GM12878 (cell line): Measurements from ENCODE around the gene PAPSS2. TPM values are rescaled to one million over a fixed set of nuclear protein-coding genes. Genes with fewer than 3 reads are reported as not detected.

ENCODE experiments used
- ATAC-seq: fragments of 200-7000 bp; cut with Tn5 transposase; 3 replicates; pipeline ENCODE4 v1.9.1; 2020; ENCODE audit warnings: mild to moderate bottlenecking, moderate library complexity
- BruUV-seq: library from RNA; stranded (reverse); fragments of 400-500 nt; replicated peaks from 2 replicates; lab custom pipeline; 2021; lab: Mats Ljungman, UMichigan
- CTCF ChIA-PET: fragments of 300-600 bp; sonication (Branson Sonifier 250); formaldehyde crosslinking; extraction: SDS; loops from one replicate; lab custom pipeline; 2021; ENCODE audit warnings: inconsistent platforms; lab: Yijun Ruan, JAX
- POLR2A ChIA-PET: fragments of 350-600 bp; formaldehyde crosslinking; extraction: SDS; loops from one replicate; lab custom pipeline; 2021; ENCODE audit warnings: inconsistent platforms; lab: Charles Lee
- RAD21 ChIA-PET: fragments of 300-600 bp; sonication (Branson Sonifier 250); formaldehyde crosslinking; loops from one replicate; lab custom pipeline; 2023; ENCODE audit warnings: antibody characterized with exemption; ENCODE audit not compliant: unreplicated experiment; lab: Charles Lee
- SMC1A ChIA-PET: fragments of 300-600 bp; sonication (Branson Sonifier 250); formaldehyde crosslinking; loops from one replicate; lab custom pipeline; 2023; ENCODE audit not compliant: unreplicated experiment, uncharacterized antibody; lab: Charles Lee
- DNase-seq: peaks from one replicate; pipeline ENCODE4 v3.0.0-alpha.2; 2011; ENCODE audit warnings: low read depth, low spot score
- FAIRE-seq: peaks from 3 replicates; lab custom pipeline; 2011; peaks lifted over from hg19 to GRCh38; lab: Jason Lieb, UNC
- H2AFZ ChIP-seq: 2 replicates; pipeline ENCODE4 v1.6.0; 2011; ENCODE audit warnings: low read depth, low read length, control low read depth; ENCODE audit not compliant: control insufficient read depth
- H3K27ac ChIP-seq: 2 replicates; pipeline ENCODE4 v1.5.1; 2011; ENCODE audit warnings: control low read depth; ENCODE audit not compliant: control insufficient read depth, insufficient read depth
- H3K27me3 ChIP-seq, 2 experiments: replicated peaks in 1 of 2; 2 replicates each; pipeline versions ENCODE4 v1.6.0 to v1.6.1; 2011; ENCODE audit warnings: low read length in 1 of 2; ENCODE audit not compliant: control insufficient read depth in 2 of 2, insufficient read depth in 2 of 2
- H3K36me3 ChIP-seq, 2 experiments: 2 replicates each; pipeline ENCODE4 v1.5.1; 2011; ENCODE audit warnings: low read length in 1 of 2; ENCODE audit not compliant: control insufficient read depth in 2 of 2, insufficient read depth in 2 of 2
- H3K4me1 ChIP-seq: 2 replicates; pipeline ENCODE4 v1.6.1; 2011; ENCODE audit warnings: mild to moderate bottlenecking, low read length, moderate library complexity, mixed read lengths; ENCODE audit not compliant: control insufficient read depth, insufficient read depth
- H3K4me2 ChIP-seq: 2 replicates; pipeline ENCODE4 v1.6.0; 2011; ENCODE audit warnings: control low read depth; ENCODE audit not compliant: control insufficient read depth, insufficient read depth
- H3K4me3 ChIP-seq: fragments of 200-600 bp; sonication (generic); 2 replicates; pipeline ENCODE4 v1.5.1; 2016
- H3K79me2 ChIP-seq: 2 replicates; pipeline ENCODE4 v1.6.0; 2011; ENCODE audit warnings: low read length; ENCODE audit not compliant: control insufficient read depth, insufficient read depth
- H3K9ac ChIP-seq: 2 replicates; pipeline ENCODE4 v1.8.0; 2011; ENCODE audit warnings: low read length, control low read depth, mixed read lengths; ENCODE audit not compliant: control insufficient read depth, insufficient read depth
- H3K9me3 ChIP-seq: replicated peaks from 3 replicates; pipeline ENCODE4 v1.5.1; 2011; ENCODE audit warnings: mild to moderate bottlenecking, low read length; ENCODE audit not compliant: control insufficient read depth, insufficient read depth
- H4K20me1 ChIP-seq: 2 replicates; pipeline ENCODE4 v1.6.0; 2011; ENCODE audit not compliant: control insufficient read depth, insufficient read depth
- BCL11A ChIP-seq: IDR thresholded peaks from 2 replicates; pipeline ENCODE4 v1.6.1; 2011; ENCODE audit warnings: low read depth, low read length
- EP300 ChIP-seq, 2 experiments: fragments of 150-350 bp in 1 of 2; IDR thresholded peaks; 2 replicates each; pipeline ENCODE4 v1.6.1; 2011 to 2012; ENCODE audit warnings: low read depth in 2 of 2, low read length in 2 of 2, borderline replicate concordance in 1 of 2, improper control_type of control experiment in 1 of 2, inconsistent platforms in 1 of 2; ENCODE audit not compliant: control insufficient read depth in 1 of 2
- MYC ChIP-seq: IDR thresholded peaks from 2 replicates; pipeline ENCODE4 v1.6.1; 2011; ENCODE audit warnings: mild to moderate bottlenecking, low read length, moderate library complexity, inconsistent platforms; ENCODE audit not compliant: insufficient read depth, insufficient replicate concordance, insufficient read length, severe bottlenecking
- NFIC ChIP-seq: IDR thresholded peaks from 2 replicates; pipeline ENCODE4 v1.6.1; 2012; ENCODE audit warnings: low read depth, mild to moderate bottlenecking, inconsistent platforms, low read length, moderate library complexity
- POU2F2 ChIP-seq: IDR thresholded peaks from 3 replicates; pipeline ENCODE4 v1.6.1; 2011; ENCODE audit warnings: low read depth, mild to moderate bottlenecking, low read length, borderline replicate concordance
- SRF ChIP-seq, 2 experiments: IDR thresholded peaks; 2 replicates each; pipeline ENCODE4 v1.6.1; 2011; ENCODE audit warnings: low read depth in 2 of 2, low read length in 2 of 2, mild to moderate bottlenecking in 1 of 2, moderate library complexity in 1 of 2
- ZBTB40 ChIP-seq: fragments of 450-650 bp; IDR thresholded peaks from 2 replicates; pipeline ENCODE4 v1.6.1; 2016; ENCODE audit warnings: mild to moderate bottlenecking, moderate library complexity, borderline replicate concordance
- ZNF207 ChIP-seq: fragments of 450-650 bp; IDR thresholded peaks from 2 replicates; pipeline ENCODE4 v1.6.1; 2014; ENCODE audit warnings: antibody characterized with exemption, mild to moderate bottlenecking, borderline replicate concordance
- ZNF274 ChIP-seq: IDR thresholded peaks from one replicate; pipeline ENCODE4 v1.8.0; 2011; ENCODE audit not compliant: insufficient read length, insufficient read depth
- ZNF592 ChIP-seq: fragments of 450-650 bp; IDR thresholded peaks from 2 replicates; pipeline ENCODE4 v1.6.1; 2017; ENCODE audit warnings: mild to moderate bottlenecking, moderate library complexity
- WGBS: methylation state at CpG from one replicate; pipeline ENCODE4 v1.1.6; 2016; ENCODE audit warnings: low lambda C conversion rate; ENCODE audit not compliant: insufficient replicate concordance, insufficient coverage; ENCODE audit errors: missing lambda C conversion rate; 5-methylcytosine and 5-hydroxymethylcytosine counted together
- in situ Hi-C: fragments of 300-500 bp; cut with MboI; formaldehyde crosslinking; loops from 9 replicates; pipeline ENCODE4 v1.14.3; 2018; ENCODE audit warnings: mixed read lengths
- intact Hi-C: fragments of 100-400 bp; cut with micrococcal nuclease; formaldehyde crosslinking; loops from one replicate; pipeline ENCODE4 v1.14.2; 2022; ENCODE audit not compliant: unreplicated experiment
- polyA plus RNA-seq, 11 experiments: library from polyadenylated mRNA; depleted of rRNA in 4 of 11; unstranded in 6 of 11; stranded (reverse) in 5 of 11; fragments of >200 nt; fragmentation: Nextera tagmentation in 4 of 11; fragmentation: Illumina TruSeq in 1 of 11; extraction: Ambion mirVana in 4 of 11; extraction: Trizol in 1 of 11; gene quantifications; 1 replicate in 1 of 11; 2 replicates in 10 of 11; pipeline versions ENCODE4 v1.2.1 to v1.2.3, GENCODE V29; 2011 to 2016; ENCODE audit warnings: inconsistent platforms in 2 of 11, missing spikeins in 2 of 11, low read depth in 1 of 11
- total RNA-seq, 4 experiments: library from RNA; depleted of rRNA in 3 of 4; stranded (reverse); fragments of >200 nt in 3 of 4; fragmentation: Illumina TruSeq in 1 of 4; extraction: Trizol in 1 of 4; gene quantifications; 2 replicates each; pipeline versions ENCODE4 v1.2.1 to v1.2.3, GENCODE V29; 2013 to 2021
- TF ChIP-seq, protein P1 (sequence below): fragments of 450-650 bp; IDR thresholded peaks from 2 replicates; pipeline ENCODE4 v1.6.1; 2014; ENCODE audit warnings: mild to moderate bottlenecking

Gene PAPSS2
- total and polyA plus RNA-seq, 10 of the 15 experiments (the other 5 are each of a cell fraction or from before 2014, with no cell fraction given): 0.15 to 2.1 (median 0.37) TPM

- no TSS peak for BruUV-seq
- intact Hi-C loops: no loop called here
- Histone ChIP-seq H3K4me3 (no peak overlapping the region), H3K36me3 (no peaks in the 10 kb centered on the region), H3K4me1 (no peaks in the 10 kb centered on the region), H3K27ac (no peak overlapping the region), H4K20me1 (no peaks in the 10 kb centered on the region), H2AFZ (no peak overlapping the region), H3K27me3 (no peaks in the 10 kb centered on the region), H3K4me2 (no peak overlapping the region), H3K9ac (no peak overlapping the region), H3K79me2 (no peaks in the 10 kb centered on the region), H3K9me3 (no peaks in the 10 kb centered on the region)
- SMC1A ChIA-PET: no interaction called here
- no peak for ATAC-seq
- RAD21 ChIA-PET: no interaction called here
- CTCF ChIA-PET: interaction anchor here (1.2 kb wide), 1 partner anchor 15 kb away, joined by 3 read pairs; no protein-coding TSS in a partner anchor
- FAIRE-seq: no peak
- in situ Hi-C loops: no loop called here
- 90% methylated on average over 3 of the region's 3 CpGs for WGBS
- POLR2A ChIA-PET: no interaction called here
- DNase-seq: no peak
- TF ChIP-seq POU2F2: no peak
- TF ChIP-seq, protein P1, sequence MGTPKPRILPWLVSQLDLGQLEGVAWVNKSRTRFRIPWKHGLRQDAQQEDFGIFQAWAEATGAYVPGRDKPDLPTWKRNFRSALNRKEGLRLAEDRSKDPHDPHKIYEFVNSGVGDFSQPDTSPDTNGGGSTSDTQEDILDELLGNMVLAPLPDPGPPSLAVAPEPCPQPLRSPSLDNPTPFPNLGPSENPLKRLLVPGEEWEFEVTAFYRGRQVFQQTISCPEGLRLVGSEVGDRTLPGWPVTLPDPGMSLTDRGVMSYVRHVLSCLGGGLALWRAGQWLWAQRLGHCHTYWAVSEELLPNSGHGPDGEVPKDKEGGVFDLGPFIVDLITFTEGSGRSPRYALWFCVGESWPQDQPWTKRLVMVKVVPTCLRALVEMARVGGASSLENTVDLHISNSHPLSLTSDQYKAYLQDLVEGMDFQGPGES: no peak
- TF ChIP-seq ZNF592: no peak
- TF ChIP-seq MYC: no peak
- no peak for TF ChIP-seq NFIC
- no peak for TF ChIP-seq ZNF274
- no peak for TF ChIP-seq SRF (IDR thresholded peaks at IDR 0.05; ENCODE audit: low read depth in 2 of 2, low read length in 2 of 2)
- no peak for TF ChIP-seq EP300 (IDR thresholded peaks at IDR 0.05; ENCODE audit: borderline replicate concordance in 1 of 2, control insufficient read depth in 1 of 2, low read depth in 2 of 2, low read length in 2 of 2)
- TF ChIP-seq ZNF207: no peak
- no peak for TF ChIP-seq BCL11A
- no peak for TF ChIP-seq ZBTB40
Observed at GRCh38 chr10:87672551-87672950, 12.9 kb downstream of the PAPSS2 start.
